Stimulated activated CD4-positive, alpha-beta T cell treated with anti-CD3 and anti-CD28 coated beads, Interleukin-1b, Interleukin-23, amount 100 ng/mL, for 48 hours (primary cell): ENCODE results near the gene PHEX.
A peak's percentile ranks its signal among the peaks of the same experiment; 100 is the strongest.

ENCODE experiments used
- DNase-seq: peaks from one replicate; pipeline ENCODE4 v3.0.0-alpha.2; 2020

Gene PHEX

DNA sequence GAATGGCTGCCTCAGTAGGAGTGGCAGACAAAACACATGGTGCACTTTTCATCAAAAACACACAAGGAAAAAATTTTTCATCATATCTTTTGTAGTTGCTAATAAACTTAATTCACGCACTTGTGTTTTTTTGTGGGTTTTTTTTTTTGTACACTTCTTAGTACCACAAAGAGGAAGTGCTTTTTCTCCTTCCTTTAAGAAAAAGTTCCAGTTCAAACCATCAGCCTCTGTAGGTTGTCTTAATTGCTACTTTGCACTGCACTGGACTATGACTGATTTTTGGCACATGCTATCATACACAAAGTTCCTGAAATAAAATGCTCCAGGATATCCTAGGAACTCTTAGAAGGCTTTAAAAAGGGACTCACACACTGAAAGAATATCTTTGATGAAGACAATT lies at the start of gene PHEX:
Gene PHEX (plus strand): TSS at position 242 of the 400 bp plus-strand sequence. CDS start 681 bp downstream, outside the sequence.
- no peak for DNase-seq

DNA sequence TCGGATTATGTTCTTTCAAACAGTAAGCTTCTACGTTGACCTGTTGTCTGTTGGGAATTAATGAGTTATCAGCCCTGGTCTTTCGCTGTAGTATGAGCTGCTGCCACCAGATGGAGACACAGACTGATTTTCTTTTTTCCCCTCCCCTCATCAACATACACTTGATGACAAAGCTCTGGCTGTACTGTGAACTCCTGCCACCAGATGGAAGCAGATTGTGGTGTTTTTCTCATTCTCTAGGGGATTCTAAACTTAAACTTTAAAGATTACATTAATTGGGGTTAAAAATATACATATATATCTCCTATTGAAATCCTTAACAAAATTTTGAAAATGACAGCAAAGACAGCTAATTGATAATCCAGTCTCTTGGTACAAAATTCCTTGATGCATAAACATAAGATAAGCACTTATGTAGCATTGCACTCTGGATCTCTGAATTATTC lies 46.8 kb upstream of the PHEX start:
- DNase-seq, result peak; percentile 48

DNA sequence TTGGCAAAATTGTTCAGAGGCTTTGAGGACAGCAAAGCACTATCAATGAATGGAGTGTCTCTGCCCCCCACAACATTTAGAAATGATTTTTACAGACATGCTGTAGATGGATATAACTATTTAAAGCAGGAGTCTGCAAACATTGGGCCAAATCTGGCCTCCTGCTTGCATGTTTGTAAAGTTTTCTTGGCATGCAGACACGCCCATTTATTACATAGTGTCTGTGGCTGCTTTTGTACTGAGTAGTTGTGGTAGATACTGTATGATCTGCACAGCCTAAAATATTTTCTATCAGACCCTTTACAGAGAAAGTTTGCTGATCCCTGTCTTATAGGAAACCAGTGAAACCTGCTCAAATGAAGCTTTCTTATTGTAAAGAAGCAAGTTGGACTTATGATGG lies 45.5 kb upstream of the PHEX start:
- no peak for DNase-seq

- peak; percentile 20 for DNase-seq
Observed at GRCh38 chrX:21989384-21989783, 42.7 kb upstream of the PHEX start.

DNA sequence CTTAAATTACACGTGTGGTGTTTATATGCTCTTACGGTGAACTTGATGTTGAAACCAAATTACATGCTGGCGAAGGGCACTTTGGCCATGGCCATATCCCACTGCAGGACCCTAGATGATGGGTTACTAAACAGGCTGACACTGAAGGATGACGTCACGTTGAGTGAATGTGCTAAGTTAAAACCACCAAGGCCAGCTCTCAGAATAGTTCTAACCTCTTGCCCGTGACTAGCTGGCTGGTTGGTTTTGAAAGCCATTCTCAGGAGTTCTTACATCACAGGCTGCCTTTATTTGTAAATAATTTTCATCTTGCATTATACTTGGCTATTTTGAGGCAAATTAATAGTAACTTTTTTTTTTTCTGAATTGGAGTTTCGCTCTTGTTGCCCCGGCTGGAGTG lies 41.3 kb upstream of the PHEX start:
- no peak for DNase-seq

DNA sequence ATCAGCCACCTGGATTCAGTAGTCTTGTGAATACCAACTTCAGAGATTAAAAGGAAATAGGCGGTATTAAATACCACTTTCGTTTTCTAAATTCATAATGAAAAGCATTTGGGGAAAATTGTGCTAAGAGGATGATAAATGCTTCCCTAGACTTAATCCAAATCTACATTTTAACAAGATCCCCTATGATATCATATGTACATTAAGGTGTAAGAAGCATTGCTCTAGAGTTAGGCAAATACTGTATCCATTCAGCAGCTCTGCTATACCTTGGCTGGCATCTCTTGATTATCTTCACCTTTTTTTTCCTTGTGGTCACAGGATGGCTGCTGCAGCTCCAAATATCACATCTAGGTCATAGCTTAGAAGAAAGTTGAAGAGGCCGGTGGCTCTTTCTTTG lies 40.6 kb upstream of the PHEX start:
- no peak for DNase-seq

- no peak for DNase-seq
Observed at GRCh38 chrX:21993265-21993664, 38.9 kb upstream of the PHEX start.

DNA sequence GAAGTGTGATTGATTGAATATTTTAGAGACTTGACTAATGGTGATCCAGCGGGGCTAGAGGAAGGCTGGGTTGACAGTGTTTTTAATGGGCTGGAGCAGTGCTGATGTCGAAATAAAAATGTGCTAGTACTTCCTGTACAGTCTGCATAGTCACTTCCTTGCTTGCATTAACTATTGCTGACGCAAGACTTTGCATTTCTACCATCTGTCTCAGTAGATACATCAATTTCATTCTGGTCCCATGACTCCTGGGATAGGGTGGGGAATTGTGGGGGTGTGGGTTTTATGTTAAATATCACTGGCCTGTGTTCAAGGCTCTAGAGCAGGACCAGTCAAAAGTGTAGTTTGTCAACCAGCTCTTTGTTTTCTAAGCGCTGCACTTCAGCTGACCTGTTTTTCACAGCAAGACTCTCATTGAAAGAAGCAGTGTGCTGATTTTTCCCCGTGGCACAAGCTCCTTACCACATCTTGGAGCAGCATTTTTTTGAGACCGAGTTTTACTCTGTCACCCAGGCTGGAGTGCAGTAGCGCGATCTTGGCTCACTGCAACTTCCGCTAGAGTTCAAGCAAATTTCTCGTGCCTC lies 35.2 kb upstream of the PHEX start:
- no peak for DNase-seq

DNA sequence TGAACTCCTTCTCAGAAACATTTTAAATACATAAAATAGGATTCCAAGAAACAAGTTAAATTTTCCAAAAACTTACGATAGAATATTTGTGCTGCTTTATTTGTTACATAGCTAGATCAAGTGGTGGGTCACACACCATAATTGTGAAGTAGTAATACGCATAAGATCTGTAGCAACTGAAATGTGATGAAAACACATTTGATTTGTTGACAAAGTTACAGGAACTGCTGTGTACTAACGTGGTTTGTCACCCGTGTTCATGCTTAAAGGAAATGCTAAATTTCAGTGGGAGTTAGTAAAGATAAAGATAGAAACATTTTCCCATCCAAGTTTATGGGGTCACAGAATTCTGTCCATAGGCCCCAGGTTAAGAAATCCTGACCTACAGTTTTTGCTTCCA lies 34.1 kb upstream of the PHEX start:
- DNase-seq, result no peak

DNA sequence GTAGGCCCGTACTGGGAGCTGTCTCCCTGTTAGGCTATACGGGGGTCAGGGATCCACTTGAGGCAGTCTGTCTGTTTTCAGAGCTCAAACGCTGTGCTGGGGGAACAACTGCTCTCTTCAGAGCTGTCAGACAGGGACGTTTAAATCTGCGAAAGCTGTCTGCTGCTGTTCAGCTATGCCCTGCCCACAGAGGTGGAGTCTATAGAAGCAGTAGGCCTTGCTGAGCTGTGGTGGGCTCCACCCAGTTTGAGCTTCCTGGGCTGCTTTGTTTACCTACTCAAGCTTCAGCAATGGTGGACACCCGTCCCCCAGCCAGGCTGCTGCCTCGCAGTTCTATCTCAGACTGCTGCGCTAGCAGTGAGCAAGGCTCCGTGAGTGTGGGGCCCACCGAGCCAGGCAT lies 27.3 kb upstream of the PHEX start:
- no peak for DNase-seq

DNA sequence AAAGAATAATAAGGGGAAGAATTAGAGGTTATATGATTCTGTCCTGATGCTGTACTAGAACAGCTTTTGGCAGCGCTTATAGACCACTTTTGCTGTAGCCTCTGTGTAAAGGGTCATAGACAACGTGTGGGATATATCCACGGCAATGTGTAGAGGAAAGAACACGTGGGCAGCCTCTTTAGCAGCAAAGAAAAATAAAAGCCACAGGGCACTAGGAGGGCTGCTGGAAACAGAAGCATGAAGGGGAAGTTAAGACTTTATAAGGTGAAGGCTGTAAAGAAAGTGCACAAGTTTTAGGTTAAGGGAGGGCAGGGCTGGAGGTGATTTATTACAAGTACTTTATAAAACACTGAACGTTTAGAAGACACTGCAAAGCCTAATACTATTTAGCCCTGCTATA lies 20.1 kb upstream of the PHEX start:
- no peak for DNase-seq

GRCh38 chrX:22012931-22013330 lies 19.2 kb upstream of the PHEX start:
- DNase-seq, result no peak

GRCh38 chrX:22015139-22015750 lies 16.9 kb upstream of the PHEX start:
- no peak for DNase-seq

- no peak for DNase-seq
Observed at GRCh38 chrX:22021751-22022324, 10.3 kb upstream of the PHEX start.

- DNase-seq, result no peak
Observed at GRCh38 chrX:22024577-22024976, 7.5 kb upstream of the PHEX start.

GRCh38 chrX:22025751-22026150 lies 6.4 kb upstream of the PHEX start:
- no peak for DNase-seq

GRCh38 chrX:22026731-22027130 lies 5.4 kb upstream of the PHEX start:
- DNase-seq, result no peak

DNA sequence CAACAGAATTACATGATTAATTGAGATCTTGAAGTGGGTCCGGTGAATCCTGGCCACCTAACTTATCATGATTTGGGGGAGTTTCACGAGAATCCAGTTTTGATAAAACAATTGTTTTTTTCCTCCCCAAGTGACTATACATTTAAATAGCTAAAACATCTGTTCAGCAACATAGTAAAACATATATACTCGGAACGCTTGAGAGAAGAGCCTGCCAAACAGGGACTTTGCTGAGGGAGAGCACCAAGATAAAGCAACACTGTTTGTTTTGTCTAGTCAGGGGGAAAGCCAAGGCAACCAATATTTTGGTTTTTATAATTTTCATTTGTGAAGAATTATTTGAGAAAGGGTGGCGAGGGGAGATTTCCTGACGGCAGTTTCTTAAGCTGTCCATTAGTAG lies 381 bp downstream of the PHEX start:
- no peak for DNase-seq

GRCh38 chrX:22033818-22034217 lies 1.7 kb downstream of the PHEX start:
- DNase-seq, result no peak

GRCh38 chrX:22035236-22035635 lies 3.1 kb downstream of the PHEX start:
- DNase-seq, result no peak

GRCh38 chrX:22037225-22037624 lies 5.1 kb downstream of the PHEX start:
- no peak for DNase-seq

DNA sequence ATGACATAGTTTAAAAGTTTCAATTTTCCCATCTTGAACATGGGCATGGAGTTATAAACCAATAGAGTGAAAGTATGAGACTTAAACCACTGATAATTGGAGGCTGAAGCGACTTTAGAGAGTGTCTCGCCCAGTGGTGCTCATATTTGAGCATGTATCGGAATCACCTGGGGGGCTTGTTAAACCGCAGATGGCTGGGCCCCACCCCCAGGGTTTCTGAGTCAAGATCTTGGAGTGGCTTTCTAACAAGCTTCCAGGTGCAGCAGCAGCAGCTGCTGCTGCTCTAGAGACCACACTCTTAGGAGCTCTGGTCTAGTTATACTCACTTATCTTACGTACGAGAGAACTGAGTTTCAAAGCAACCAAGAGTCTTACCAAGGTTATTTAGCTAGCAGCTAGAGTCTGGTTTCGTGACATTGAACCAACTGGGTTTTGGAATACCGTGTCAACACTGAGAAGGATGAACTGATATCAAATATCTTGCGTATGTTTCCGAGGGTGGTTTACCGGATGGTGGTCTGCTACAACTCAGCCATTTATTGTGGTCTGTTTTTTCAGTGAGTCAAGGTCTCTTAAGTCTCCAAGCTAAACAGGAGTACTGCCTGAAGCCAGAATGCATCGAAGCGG lies 5.9 kb downstream of the PHEX start:
- DNase-seq, result no peak

- DNase-seq, result no peak
Observed at GRCh38 chrX:22039541-22039940, 7.4 kb downstream of the PHEX start.

GRCh38 chrX:22040184-22040583 lies 8.1 kb downstream of the PHEX start:
- no peak for DNase-seq
